Tibial artery (tissue), 4 donors: ENCODE data around the gene PTAR1.

Source experiments
- DNase-seq, 2 donors: peaks; one replicate each; pipeline ENCODE4 v3.0.0-alpha.2; 2019
- H3K27ac ChIP-seq, 2 donors: fragments of 200-600 bp; sonication (generic) in 1 of 2; 1 replicate in 1 of 2; 2 replicates in 1 of 2; pipeline ENCODE4 v1.5.1; 2018 to 2019; ENCODE audit warnings: mild to moderate bottlenecking in 1 of 2
- H3K27me3 ChIP-seq, 2 donors: fragments of 200-600 bp; sonication (generic) in 1 of 2; one replicate each; pipeline versions ENCODE4 v1.5.1 to v1.6.0; 2016 to 2019
- H3K36me3 ChIP-seq, 3 donors: fragments of 200-600 bp; sonication (generic) in 2 of 3; one replicate each; pipeline ENCODE4 v1.5.1; 2016 to 2019; ENCODE audit warnings: mild to moderate bottlenecking in 2 of 3
- H3K4me1 ChIP-seq, 4 donors: fragments of 200-600 bp; sonication (generic) in 2 of 4; 1 replicate in 3 of 4; 2 replicates in 1 of 4; pipeline ENCODE4 v1.5.1; 2016 to 2019
- H3K4me3 ChIP-seq, 2 donors: fragments of 200-600 bp; sonication (generic) in 1 of 2; 1 replicate in 1 of 2; 2 replicates in 1 of 2; pipeline ENCODE4 v1.5.1; 2018 to 2019; ENCODE audit warnings: mild to moderate bottlenecking in 2 of 2
- H3K9me3 ChIP-seq, 3 donors: fragments of 200-600 bp; sonication (generic) in 1 of 3; one replicate each; pipeline ENCODE4 v1.5.1; 2016 to 2019
- intact Hi-C: fragments of 100-400 bp; cut with DNase I; formaldehyde crosslinking; loops from one replicate; pipeline ENCODE4 v1.15.0; 2023; ENCODE audit warnings: low total_unique reads
- TF ChIP-seq, protein P1 (sequence below), 2 experiments: fragments of 200-600 bp in 1 of 2; fragments of 450-650 bp in 1 of 2; IDR thresholded peaks; one replicate each; pipeline ENCODE4 v1.5.1; 2017 to 2019; ENCODE audit warnings: antibody characterized with exemption in 2 of 2, mild to moderate bottlenecking in 1 of 2, moderate library complexity in 1 of 2

Gene PTAR1

GRCh38 chr9:69798744-69799143 is 38.9 kb upstream of the PTAR1 start:
- Histone ChIP-seq H3K4me3 (no peak overlapping the region), H3K9me3 (no peaks in the 10 kb centered on the region), H3K27me3 (no peaks in the 10 kb centered on the region), H3K36me3 (no peaks in the 10 kb centered on the region), H3K27ac (no peak overlapping the region), H3K4me1 (no peaks in the 10 kb centered on the region)
- intact Hi-C loops = no loop called here
- TF ChIP-seq, protein P1, sequence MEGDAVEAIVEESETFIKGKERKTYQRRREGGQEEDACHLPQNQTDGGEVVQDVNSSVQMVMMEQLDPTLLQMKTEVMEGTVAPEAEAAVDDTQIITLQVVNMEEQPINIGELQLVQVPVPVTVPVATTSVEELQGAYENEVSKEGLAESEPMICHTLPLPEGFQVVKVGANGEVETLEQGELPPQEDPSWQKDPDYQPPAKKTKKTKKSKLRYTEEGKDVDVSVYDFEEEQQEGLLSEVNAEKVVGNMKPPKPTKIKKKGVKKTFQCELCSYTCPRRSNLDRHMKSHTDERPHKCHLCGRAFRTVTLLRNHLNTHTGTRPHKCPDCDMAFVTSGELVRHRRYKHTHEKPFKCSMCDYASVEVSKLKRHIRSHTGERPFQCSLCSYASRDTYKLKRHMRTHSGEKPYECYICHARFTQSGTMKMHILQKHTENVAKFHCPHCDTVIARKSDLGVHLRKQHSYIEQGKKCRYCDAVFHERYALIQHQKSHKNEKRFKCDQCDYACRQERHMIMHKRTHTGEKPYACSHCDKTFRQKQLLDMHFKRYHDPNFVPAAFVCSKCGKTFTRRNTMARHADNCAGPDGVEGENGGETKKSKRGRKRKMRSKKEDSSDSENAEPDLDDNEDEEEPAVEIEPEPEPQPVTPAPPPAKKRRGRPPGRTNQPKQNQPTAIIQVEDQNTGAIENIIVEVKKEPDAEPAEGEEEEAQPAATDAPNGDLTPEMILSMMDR (IDR thresholded peaks at IDR 0.05) = no peak
- no peak for DNase-seq

DNA sequence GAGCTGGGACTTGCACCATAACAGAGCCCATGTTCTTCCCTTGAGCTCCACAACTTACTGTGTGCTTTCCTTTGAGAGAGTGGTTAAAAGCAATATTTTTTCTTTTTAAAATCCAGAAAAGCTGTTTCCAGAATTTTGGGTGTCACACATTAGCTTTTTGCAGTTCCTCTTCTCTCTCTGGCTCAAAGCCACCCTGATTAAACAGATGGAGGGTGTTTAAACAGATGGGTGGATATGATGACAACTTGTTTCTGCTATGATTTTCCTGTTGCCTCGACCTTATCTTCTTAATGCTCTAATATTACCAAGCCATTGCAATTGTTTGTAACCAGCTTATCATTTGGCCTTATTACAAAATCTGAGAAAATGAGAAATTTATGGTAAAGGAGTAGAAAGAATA is 37.9 kb upstream of the PTAR1 start:
- Histone ChIP-seq H3K4me1 (no peaks in the 10 kb centered on the region), H3K9me3 (no peaks in the 10 kb centered on the region), H3K27ac (no peak overlapping the region), H3K4me3 (no peak overlapping the region), H3K36me3 (no peaks in the 10 kb centered on the region), H3K27me3 (no peaks in the 10 kb centered on the region)
- no peak for DNase-seq
- intact Hi-C loops = no loop called here
- TF ChIP-seq, protein P1 (IDR thresholded peaks at IDR 0.05) = no peak

DNA sequence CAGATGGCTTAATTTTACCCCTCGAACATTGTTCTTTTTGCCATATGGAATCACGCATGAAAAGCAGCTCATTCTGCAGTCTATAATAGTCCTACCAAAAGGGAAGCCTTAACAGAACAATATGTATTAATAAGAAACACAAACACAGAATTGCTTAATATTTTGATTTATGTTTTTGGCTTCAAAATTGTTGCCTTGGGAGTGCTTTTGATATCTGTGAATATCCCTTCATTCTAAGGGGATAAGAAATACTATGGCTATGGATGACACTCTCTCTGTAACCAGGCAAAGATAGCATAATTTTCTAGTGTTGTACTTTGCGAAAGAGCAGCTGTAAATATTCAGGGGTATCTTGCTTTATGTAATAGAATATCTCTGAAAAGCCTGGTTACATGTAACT is 34.5 kb upstream of the PTAR1 start:
- no peaks in the 10 kb centered on the region for H3K4me1 ChIP-seq
- no peak for DNase-seq
- H3K9me3 ChIP-seq = no peaks in the 10 kb centered on the region
- no peak overlapping the region for H3K4me3 ChIP-seq
- H3K27ac ChIP-seq = no peak overlapping the region
- intact Hi-C loops = no loop called here
- TF ChIP-seq, protein P1 (IDR thresholded peaks at IDR 0.05) = no peak
- no peaks in the 10 kb centered on the region for H3K27me3 ChIP-seq
- H3K36me3 ChIP-seq = no peaks in the 10 kb centered on the region

GRCh38 chr9:69785757-69786156 is 25.9 kb upstream of the PTAR1 start:
- TF ChIP-seq, protein P1 (IDR thresholded peaks at IDR 0.05) = no peak
- no peaks in the 10 kb centered on the region for H3K9me3 ChIP-seq
- H3K4me3 ChIP-seq = no peak overlapping the region
- no peak for DNase-seq
- no peaks in the 10 kb centered on the region for H3K36me3 ChIP-seq
- H3K27ac ChIP-seq = no peak overlapping the region
- no peaks in the 10 kb centered on the region for H3K4me1 ChIP-seq
- intact Hi-C loops = no loop called here
- no peaks in the 10 kb centered on the region for H3K27me3 ChIP-seq

- Histone ChIP-seq H3K9me3 (no peaks in the 10 kb centered on the region), H3K36me3 (no peaks in the 10 kb centered on the region), H3K4me3 (no peak overlapping the region), H3K27ac (no peak overlapping the region), H3K27me3 (no peaks in the 10 kb centered on the region), H3K4me1 (no peaks in the 10 kb centered on the region)
- DNase-seq = no peak
- intact Hi-C loops = no loop called here
- TF ChIP-seq, protein P1 (IDR thresholded peaks at IDR 0.05) = no peak
Measured at GRCh38 chr9:69773258-69773657, 13.4 kb upstream of the PTAR1 start.

GRCh38 chr9:69771775-69772418 is 12.1 kb upstream of the PTAR1 start:
- Histone ChIP-seq H3K4me3 (no peak overlapping the region), H3K27me3 (no peaks in the 10 kb centered on the region), H3K27ac (no peak overlapping the region), H3K9me3 (no peaks in the 10 kb centered on the region), H3K4me1 (no peaks in the 10 kb centered on the region), H3K36me3 (no peaks in the 10 kb centered on the region)
- intact Hi-C loops = no loop called here
- TF ChIP-seq, protein P1 (IDR thresholded peaks at IDR 0.05) = no peak
- no peak for DNase-seq
